Measurements from ENCODE around the gene TWF2.

Gene TWF2

GRCh38 chr3:52238761-52239701 is at the start of gene TWF2:
TWF2 (minus strand) TSS chr3:52239158; CDS start chr3:52239016, 142 bp downstream.
- peak; percentile 46 for TF ChIP-seq CTCF (IDR thresholded peaks at IDR 0.05)

- no peak for TF ChIP-seq CTCF (IDR thresholded peaks at IDR 0.05)
These were observed 49.7 kb upstream of the TWF2 start for GRCh38 chr3:52288674-52289073.

GRCh38 chr3:52286777-52287110 is 47.8 kb upstream of the TWF2 start:
- TF ChIP-seq CTCF (IDR thresholded peaks at IDR 0.05) = no peak

- no peak for TF ChIP-seq CTCF (IDR thresholded peaks at IDR 0.05)
These were observed 44.3 kb upstream of the TWF2 start for GRCh38 chr3:52283306-52283705.

- no peak for TF ChIP-seq CTCF (IDR thresholded peaks at IDR 0.05)
These were observed 43.2 kb upstream of the TWF2 start for GRCh38 chr3:52281981-52282801.

- no peak for TF ChIP-seq CTCF (IDR thresholded peaks at IDR 0.05)
These were observed 41.1 kb upstream of the TWF2 start for GRCh38 chr3:52280050-52280461.

- no peak for TF ChIP-seq CTCF (IDR thresholded peaks at IDR 0.05)
These were observed 40.6 kb upstream of the TWF2 start for GRCh38 chr3:52279596-52279995.
